Neural cell (in vitro differentiated cells): ENCODE measurements around the gene FFAR2.
"Not testable (repeated sequence)": the region's sequence is repeated elsewhere in the genome, so short reads cannot be mapped to it uniquely, and the experiment has no call there.

Experiments used
- CTCF ChIP-seq: fragments of 450-650 bp; IDR thresholded peaks from 2 replicates; pipeline ENCODE4 v1.5.1; 2014; ENCODE audit warnings: antibody characterized with exemption, mild to moderate bottlenecking, moderate library complexity; ENCODE audit not compliant: poor library complexity, severe bottlenecking
- EP300 ChIP-seq: fragments of 450-650 bp; conservative IDR thresholded peaks from 2 replicates; pipeline ENCODE4 v1.6.1; 2014; ENCODE audit warnings: antibody characterized with exemption, mild to moderate bottlenecking, moderate library complexity; ENCODE audit not compliant: poor library complexity, severe bottlenecking
- EZH2 ChIP-seq: fragments of 200-600, 300-800 bp; shearing (Covaris generic), sonication (generic); IDR thresholded peaks from 2 replicates; pipeline ENCODE4 v1.6.1; 2014; ENCODE audit warnings: antibody characterized with exemption, low read length, borderline replicate concordance, mild to moderate bottlenecking; ENCODE audit not compliant: insufficient read depth, poor library complexity, severe bottlenecking
- REST ChIP-seq: IDR thresholded peaks from 2 replicates; pipeline ENCODE4 v1.6.1; 2012; ENCODE audit warnings: borderline replicate concordance
- SMC3 ChIP-seq: fragments of 450-650 bp; conservative IDR thresholded peaks from 2 replicates; pipeline ENCODE4 v1.6.1; 2014; ENCODE audit warnings: antibody characterized with exemption, mild to moderate bottlenecking, moderate library complexity; ENCODE audit not compliant: poor library complexity
- TAF1 ChIP-seq: IDR thresholded peaks from 2 replicates; pipeline ENCODE4 v1.6.1; 2012; ENCODE audit warnings: low read depth

- not testable (repeated sequence) for TF ChIP-seq CTCF, EZH2, SMC3, EP300, REST, TAF1
These were observed 24.7 kb upstream of the FFAR2 start for GRCh38 chr19:35423406-35423805.
